ENCODE data around the gene MBOAT1. TPM values are rescaled to one million over a fixed set of nuclear protein-coding genes. Genes with fewer than 3 reads are reported as not detected.

MBOAT1 gene
- total RNA-seq, 1 donor from 2014 or later = 22.0 TPM

GRCh38 chr6:20095436-20095835, 116.8 kb downstream of the MBOAT1 start:
- DNase-seq = no peak

- peak; percentile 72 for DNase-seq
Measured at GRCh38 chr6:20092071-20092566, 120.2 kb downstream of the MBOAT1 start.

GRCh38 chr6:20086992-20087391, 125.3 kb downstream of the MBOAT1 start:
- DNase-seq = no peak

DNA sequence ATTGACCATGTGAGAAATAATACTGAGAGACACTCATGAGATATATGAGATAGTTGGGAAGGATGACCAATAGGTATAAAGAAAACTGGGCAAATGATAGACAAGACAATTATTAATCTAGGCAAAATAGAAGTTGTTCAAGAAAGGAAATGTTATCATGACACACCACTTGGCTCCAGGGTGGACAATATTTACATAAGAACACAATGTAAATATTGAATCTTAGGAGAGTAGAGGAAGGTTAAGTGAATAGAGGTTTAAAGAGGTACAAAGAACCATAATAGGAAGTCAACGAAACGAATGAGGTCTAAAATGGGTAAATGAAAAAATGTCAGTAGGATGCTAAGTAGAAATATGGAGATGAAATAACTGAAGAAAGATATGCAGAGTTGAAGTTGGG, 126.5 kb downstream of the MBOAT1 start:
- no peak for DNase-seq

- no peak for DNase-seq
Measured at GRCh38 chr6:20084411-20084810, 127.9 kb downstream of the MBOAT1 start.

DNA sequence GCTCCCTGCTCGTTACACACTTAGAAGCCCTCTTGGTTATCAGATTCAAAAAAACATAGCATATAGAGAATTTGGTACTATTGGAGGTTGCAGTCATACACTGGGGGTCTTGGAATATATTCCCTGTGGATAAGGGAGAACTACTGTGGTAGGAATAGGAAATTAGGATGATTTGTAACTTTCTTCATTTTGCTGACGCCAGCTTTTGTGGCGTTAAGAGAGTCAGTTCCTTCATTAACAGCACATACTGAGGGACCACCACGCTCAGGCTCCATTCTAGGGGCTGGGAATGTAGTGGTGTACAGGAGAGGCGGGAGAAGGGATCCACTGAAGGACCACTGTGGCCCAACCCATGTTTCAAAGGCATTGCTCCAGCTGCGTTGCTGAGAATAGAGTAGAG, 140.3 kb downstream of the MBOAT1 start:
- DNase-seq = no peak

DNA sequence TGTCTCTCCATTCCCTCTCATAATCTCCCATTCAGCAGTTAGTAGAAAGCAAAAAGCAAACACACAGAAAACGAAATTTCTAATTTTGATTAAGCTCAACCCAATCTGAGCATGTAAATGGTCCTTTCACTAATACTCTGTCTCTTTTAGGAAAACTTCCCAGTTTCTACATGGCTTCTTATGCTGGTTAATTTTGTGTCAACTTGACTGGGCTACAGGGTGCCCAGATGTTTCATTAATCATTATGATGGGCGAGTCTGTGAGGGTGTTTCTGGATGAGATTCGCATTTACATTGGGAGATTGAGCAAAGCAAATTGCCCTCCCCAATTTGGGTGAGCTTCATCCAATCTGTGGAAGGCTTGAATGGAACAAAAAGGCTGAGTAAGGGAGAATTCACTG, 142.2 kb downstream of the MBOAT1 start:
- no peak for DNase-seq

DNA sequence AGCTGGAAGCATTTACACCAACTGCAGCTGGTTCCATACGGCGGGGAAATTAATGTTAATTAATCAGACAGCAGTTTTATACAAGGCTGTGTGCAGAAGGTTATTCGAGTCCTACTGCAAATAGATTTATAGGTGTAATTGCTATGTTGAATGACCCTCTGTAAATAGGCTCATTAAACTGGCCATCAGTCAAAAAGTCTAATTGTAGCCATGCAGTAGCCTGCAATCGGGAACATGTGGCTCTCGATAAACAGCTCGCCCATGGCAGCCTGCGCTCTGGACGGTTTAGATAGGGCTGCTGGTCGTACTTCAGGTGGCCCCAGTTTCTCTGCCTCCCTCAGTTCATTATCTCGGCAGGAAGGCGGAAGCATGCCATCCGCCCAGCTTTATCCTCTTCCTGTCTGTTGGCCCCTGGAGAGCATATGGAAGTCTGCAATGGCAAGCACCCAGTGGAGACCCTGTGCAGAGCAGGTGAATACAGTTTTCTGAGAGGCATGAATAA, 143.2 kb downstream of the MBOAT1 start:
- DNase-seq = peak; percentile 20

GRCh38 chr6:20068421-20068988, 143.8 kb downstream of the MBOAT1 start:
- no peak for DNase-seq

- DNase-seq = no peak
Measured at GRCh38 chr6:20061952-20062351, 150.3 kb downstream of the MBOAT1 start.

DNA sequence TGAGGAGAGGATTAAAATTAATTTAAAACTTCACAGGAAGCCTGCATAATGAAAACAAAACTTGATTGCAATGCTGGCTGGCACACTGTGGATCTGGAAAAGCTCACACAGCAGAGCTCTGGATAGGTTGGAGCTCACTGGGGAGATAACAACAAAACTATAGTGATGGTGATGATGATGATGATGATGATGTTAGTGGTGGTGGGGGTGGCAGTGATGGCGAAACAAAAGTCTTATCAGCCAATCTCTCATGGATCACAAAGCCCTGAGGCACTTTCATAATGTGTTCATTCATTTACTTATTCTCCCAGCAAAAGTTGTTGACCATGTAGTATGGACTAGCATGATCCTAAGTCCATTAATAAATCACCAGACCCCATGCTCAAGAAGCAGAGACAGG, 152.0 kb downstream of the MBOAT1 start:
- no peak for DNase-seq

- no peak for DNase-seq
Measured at GRCh38 chr6:20058912-20059311, 153.4 kb downstream of the MBOAT1 start.

DNA sequence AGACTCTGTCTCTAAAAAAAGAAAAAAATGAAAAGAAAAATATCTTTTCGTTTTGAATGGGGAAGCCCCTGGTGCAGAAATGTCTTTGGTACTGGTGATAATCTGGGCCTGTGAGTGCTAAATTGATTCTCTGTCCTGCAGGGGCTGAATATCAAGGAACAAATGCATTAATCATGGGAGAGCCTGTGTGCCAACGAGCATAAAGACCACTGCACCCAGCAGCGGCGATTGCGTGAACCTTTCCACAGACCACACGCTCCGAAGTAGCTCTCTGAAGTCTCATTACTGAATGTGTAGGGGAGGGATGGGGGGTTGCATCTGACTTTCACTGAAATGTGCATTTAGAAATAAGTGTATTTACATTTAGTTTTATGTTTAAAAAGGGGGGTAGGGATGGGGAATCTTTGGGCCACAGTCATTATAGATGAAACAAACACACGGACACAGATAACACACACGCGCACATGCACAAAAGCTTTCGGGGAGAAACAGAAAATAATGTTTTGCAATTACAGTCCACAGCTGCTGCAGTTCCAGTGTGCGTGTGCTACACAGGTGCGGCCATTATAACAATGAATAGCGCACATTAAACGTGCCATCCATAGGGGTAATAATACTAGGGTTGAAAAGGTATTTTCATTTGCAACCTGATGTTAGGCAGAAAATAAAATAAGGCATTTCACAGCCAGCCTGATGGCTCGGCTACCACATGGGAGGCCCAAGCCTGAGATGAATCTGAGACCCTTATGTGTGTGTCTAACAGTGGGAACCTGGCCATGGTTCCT, 154.0 kb downstream of the MBOAT1 start:
- DNase-seq = no peak

GRCh38 chr6:20056350-20056992, 155.8 kb downstream of the MBOAT1 start:
- peak; percentile 68 for DNase-seq

GRCh38 chr6:20055916-20056315, 156.4 kb downstream of the MBOAT1 start:
- no peak for DNase-seq

Other genes starting within 250 kb of the MBOAT1 start
- gene E2F3, start 189.4 kb upstream of the MBOAT1 start, total RNA-seq = 5.8 and 9.7 TPM in 2 replicates